Thyroid gland (tissue), 4 donors: ENCODE measurements around the gene DAPL1.

Source experiments
- CTCF ChIP-seq, 6 experiments: fragments of 200-600 bp in 3 of 6; fragments of 450-650 bp in 3 of 6; sonication (generic) in 3 of 6; IDR thresholded peaks; one replicate each; pipeline ENCODE4 v1.5.1; 2016 to 2019; ENCODE audit warnings: antibody characterized with exemption in 6 of 6, mild to moderate bottlenecking in 2 of 6, inconsistent platforms in 1 of 6, moderate library complexity in 1 of 6
- POLR2A ChIP-seq, 2 donors: fragments of 450-650 bp; IDR thresholded peaks; one replicate each; pipeline ENCODE4 v1.6.1; 2017; ENCODE audit warnings: antibody characterized with exemption in 2 of 2, mild to moderate bottlenecking in 2 of 2, moderate library complexity in 1 of 2

GRCh38 chr2:158756976-158757375, 38.1 kb upstream of the DAPL1 start:
- TF ChIP-seq CTCF (IDR thresholded peaks at IDR 0.05): no peak
- TF ChIP-seq POLR2A (IDR thresholded peaks at IDR 0.05): no peak
